Fibroblast of mammary gland (primary cell): Measurements from ENCODE around the gene RGS14.
"Not testable (repeated sequence)": the region's sequence is repeated elsewhere in the genome, so short reads cannot be mapped to it uniquely, and the experiment has no call there.

Experiments
- DNase-seq: peaks from one replicate; pipeline ENCODE4 v3.0.0-alpha.2; 2010; ENCODE audit warnings: low read depth
- H3K4me3 ChIP-seq: 2 replicates; pipeline ENCODE4 v1.5.1; 2011; ENCODE audit warnings: low read depth, mild to moderate bottlenecking, low read length, moderate library complexity; ENCODE audit not compliant: control insufficient read depth
- CTCF ChIP-seq: conservative IDR thresholded peaks from 2 replicates; pipeline ENCODE4 v1.5.1; 2011; ENCODE audit warnings: low read depth, low read length, inconsistent platforms; ENCODE audit not compliant: control insufficient read depth, insufficient read depth

The RGS14 gene

DNA sequence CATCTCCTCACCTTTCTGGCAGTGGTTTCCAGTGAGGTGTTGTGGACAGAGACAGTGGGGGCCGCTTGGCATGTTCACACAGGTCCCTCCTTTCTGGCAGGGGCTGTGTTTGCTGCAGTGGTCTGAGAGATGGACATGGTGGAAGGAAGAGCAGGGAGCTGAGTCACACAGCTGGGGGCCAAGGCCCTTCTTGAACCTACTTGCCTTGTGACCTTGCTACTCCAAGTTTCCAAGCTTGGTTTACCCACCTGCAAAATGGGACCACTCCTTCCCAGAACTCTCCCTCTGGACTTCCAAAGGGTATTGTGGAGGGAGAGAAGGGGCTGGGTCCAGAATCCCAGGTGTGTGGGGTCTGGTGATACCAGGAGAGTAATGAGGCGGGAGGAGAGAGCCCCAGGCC is 47.6 kb downstream of the RGS14 start:
- no peak for DNase-seq
- TF ChIP-seq CTCF, result no peak
- no peak overlapping the region for H3K4me3 ChIP-seq

- no peak for TF ChIP-seq CTCF
- DNase-seq, result no peak
- H3K4me3 ChIP-seq, result no peak overlapping the region
Measured at GRCh38 chr5:177405805-177406204, 48.1 kb downstream of the RGS14 start.

DNA sequence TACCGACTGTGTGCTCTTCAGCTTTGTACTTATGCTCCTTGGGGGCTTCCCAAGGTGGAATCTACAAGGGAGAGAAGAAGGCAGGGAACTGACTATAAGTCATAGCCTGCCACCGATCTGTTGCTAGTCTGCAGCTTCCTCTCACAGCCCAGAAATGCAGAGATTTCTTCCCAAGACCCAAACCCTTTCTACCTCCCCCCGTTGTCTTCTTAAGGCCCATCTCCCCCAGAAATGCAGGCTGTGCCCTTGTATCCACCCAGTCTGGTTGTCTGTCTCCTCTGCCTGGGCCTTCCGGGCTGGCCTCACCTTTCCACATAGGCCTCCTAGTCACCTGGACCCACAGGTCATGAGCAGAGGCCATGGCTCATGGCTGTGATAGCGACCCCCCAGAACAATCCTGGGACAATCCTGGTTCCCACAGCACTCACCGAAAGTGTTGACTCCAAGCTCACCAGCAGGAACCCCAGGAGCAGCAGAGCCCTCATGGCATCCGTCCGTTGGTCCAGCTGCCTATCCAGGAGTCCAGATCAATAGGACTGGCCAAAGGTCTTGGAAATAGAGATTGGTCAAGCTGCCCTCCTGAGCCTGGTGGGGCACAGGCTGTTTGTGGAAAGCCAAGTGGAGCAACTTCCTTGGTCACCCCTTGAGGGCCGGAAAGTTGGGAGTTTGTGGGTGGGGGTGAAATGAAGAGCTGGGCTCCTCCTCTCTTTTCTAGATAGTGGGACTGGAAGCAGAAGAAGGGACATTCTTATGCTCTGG is 51.5 kb downstream of the RGS14 start, which contains the start of gene F12:
Gene F12 (minus strand): TSS at position 522 of the 759 bp plus-strand sequence. CDS start 37 bp downstream, at position 485.
- DNase-seq, result no peak
- no peak within 1 kb of the TSS for H3K4me3 ChIP-seq
- no peak for TF ChIP-seq CTCF

DNA sequence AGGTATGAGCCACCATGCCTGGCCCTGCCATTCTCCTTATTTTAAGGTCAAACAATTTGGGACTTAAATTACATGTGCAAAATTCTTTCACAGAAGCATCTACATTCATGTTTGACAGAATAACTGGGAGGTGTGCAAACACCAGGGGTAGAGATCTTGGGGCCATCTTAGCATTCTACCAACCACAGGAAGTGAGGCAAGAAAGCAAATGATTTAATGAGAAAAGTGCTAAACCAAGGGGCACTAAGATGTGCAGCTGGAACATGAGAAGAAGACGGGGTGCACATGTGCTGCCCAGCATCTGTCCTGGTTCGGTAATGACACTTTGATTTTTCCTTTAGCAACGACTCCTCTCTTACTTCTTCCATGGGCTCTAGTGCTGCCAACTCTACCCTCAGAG is 52.9 kb downstream of the RGS14 start:
- no peak overlapping the region for H3K4me3 ChIP-seq
- TF ChIP-seq CTCF, result no peak
- no peak for DNase-seq

DNA sequence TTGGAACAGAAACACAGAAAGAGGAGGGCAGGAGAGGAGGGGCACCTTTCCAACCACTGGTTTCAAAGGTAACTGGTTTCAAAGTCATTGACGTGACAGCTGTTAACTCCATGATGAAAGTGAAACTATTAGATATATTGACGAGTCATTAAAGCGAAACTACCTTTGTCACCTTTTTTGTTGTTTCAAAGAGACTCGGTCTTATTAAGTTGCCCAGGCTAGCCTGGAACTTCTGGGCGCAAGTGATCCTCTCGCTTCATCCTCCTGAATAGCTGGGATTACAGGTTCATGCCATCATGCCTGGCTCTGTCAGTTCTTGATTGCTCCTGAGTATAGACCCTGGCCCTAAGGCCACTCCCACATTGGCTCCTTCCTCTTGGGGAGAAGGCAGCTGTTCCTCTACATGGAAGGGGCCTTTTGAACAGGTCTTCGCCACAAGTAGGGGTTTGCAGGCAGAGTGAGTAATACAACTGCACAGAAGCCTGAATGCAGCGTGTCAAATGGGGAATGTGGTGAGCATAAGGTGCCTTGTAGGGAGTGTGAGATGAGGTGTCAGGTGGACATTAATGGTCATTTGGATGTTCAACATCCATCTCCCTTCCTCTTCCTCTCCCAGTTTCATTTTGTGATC is 55.0 kb downstream of the RGS14 start:
- no peak overlapping the region for H3K4me3 ChIP-seq
- DNase-seq, result no peak
- no peak for TF ChIP-seq CTCF

- no peak for TF ChIP-seq CTCF
- no peak for DNase-seq
- H3K4me3 ChIP-seq, result no peak overlapping the region
Measured at GRCh38 chr5:177414481-177414880, 56.8 kb downstream of the RGS14 start.

- not testable (repeated sequence) for H3K4me3 ChIP-seq, DNase-seq
Measured at GRCh38 chr5:177417081-177417480, 59.4 kb downstream of the RGS14 start.
